HUES64 (cell line): ENCODE results near the gene SNRNP70.
A peak's percentile ranks its signal among the peaks of the same experiment; 100 is the strongest.
"Not testable (repeated sequence)": the region's sequence is repeated elsewhere in the genome, so short reads cannot be mapped to it uniquely, and the experiment has no call there.

Source experiments
- H3K27ac ChIP-seq: 2 replicates; pipeline ENCODE4 v1.7.0; 2013; ENCODE audit warnings: low read depth, low read length, inconsistent platforms
- H3K27me3 ChIP-seq: 2 replicates; pipeline ENCODE4 v1.6.1; 2013; ENCODE audit warnings: mild to moderate bottlenecking, low read length; ENCODE audit not compliant: insufficient read depth
- H3K36me3 ChIP-seq: 2 replicates; pipeline ENCODE4 v1.6.1; 2013; ENCODE audit warnings: mild to moderate bottlenecking, low read length; ENCODE audit not compliant: insufficient read depth
- H3K4me1 ChIP-seq: 2 replicates; pipeline ENCODE4 v1.6.1; 2013; ENCODE audit warnings: mild to moderate bottlenecking, low read length, moderate library complexity; ENCODE audit not compliant: insufficient read depth
- H3K4me3 ChIP-seq: 2 replicates; pipeline ENCODE4 v1.5.1; 2013; ENCODE audit warnings: mild to moderate bottlenecking, low read length, moderate library complexity
- H3K9ac ChIP-seq: 2 replicates; pipeline ENCODE4 v1.6.1; 2013; ENCODE audit warnings: mild to moderate bottlenecking, low read depth, low read length
- H3K9me3 ChIP-seq: 2 replicates; pipeline ENCODE4 v1.6.1; 2013; ENCODE audit warnings: low read depth, low read length; ENCODE audit not compliant: insufficient read depth
- WGBS: fragments of 150-250, 120-280 bp; methylation state at CpG from one replicate; pipeline ENCODE4 v1.1.7; 2013; ENCODE audit warnings: missing lambda C conversion rate; 5-methylcytosine and 5-hydroxymethylcytosine counted together

The SNRNP70 gene

DNA sequence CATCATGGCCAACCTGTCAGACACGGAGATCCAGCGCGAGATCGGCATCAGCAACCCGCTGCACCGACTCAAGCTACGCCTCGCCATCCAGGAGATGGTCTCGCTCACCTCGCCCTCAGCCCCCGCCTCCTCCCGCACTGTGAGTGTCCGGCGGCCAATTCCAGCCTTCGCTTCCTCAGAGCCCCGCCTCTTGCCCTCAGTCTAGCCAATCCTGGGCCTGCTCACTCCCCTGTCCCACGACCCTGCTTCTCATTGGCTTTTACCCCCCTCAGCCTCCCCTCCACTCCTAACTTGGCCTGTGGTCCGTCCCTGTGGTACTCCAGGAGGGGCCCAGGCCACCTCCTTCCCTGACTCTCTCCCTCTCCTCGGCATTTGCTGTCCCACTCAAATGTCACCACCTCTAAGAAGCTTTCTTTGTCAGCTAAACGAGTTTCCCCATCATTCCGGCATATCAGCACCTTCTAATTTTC, 57.6 kb downstream of the SNRNP70 start:
- WGBS: 3% methylated on average over 21 of the region's 21 CpGs
- no peak overlapping the region for H3K27ac ChIP-seq

DNA sequence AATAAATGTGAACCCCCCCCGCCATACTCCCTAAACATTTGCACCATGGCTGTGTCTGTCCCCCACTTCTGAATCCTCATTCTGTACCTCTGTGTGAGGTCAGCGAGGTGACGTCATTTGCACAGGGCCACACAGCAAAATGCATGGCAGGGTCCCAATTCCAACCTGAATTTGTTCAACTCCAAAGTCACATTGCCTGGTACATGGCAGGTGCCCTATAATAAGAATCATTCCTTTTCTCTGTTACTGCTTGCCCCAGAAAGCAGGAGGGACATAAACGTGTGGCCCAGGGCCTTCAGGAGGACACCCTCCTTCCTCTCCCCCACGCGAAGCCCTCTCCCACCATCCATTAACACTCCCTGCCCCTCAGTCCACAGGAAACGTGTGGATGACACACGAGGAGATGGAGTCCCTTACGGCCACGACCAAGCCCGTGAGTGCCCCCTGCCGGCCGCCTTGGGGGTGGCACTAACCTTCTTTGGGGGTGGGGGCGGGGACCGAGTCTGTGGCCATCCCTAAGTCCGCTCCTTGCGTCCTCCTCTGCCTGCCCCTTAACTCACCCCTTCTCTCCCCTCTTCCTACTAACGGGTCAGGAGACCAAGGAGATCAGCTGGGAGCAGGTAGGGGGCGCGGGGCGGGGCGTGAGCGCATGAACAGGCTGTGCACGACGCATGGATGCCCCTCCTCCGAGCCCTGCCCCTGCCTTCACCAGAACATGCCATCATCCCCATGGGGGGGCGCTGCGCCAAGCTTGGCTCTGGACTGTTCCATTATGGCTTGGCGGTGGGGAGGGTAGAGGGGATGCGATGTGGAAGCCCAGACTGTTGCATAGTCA, 60.5 kb downstream of the SNRNP70 start:
- WGBS: 8% methylated on average over 30 of the region's 30 CpGs
- Histone ChIP-seq H3K27me3 (no peaks in the 10 kb centered on the region), H3K27ac (peak overlapping the region; percentile 50; the same call in 1 of the 2 replicates), H3K4me1 (0 out of 2 replicates have a peak, but pooled peaks cover 7% of the 10 kb centered on the region), H3K9ac (peak overlapping the region; percentile 45; the same call in 1 of the 2 replicates), H3K36me3 (no peaks in the 10 kb centered on the region), H3K9me3 (no peaks in the 10 kb centered on the region), H3K4me3 (peak overlapping the region; percentile 55)

More for the DNA sequence above, 57.6 kb downstream of the SNRNP70 start:
- Histone ChIP-seq H3K9me3 (no peaks in the 10 kb centered on the region), H3K9ac (no peak overlapping the region; the same call in 1 of the 2 replicates), H3K36me3 (no peaks in the 10 kb centered on the region), H3K4me3 (peak overlapping the region; percentile 78), H3K27me3 (no peaks in the 10 kb centered on the region), H3K4me1 (0 out of 2 replicates have a peak, but pooled peaks cover 4% of the 10 kb centered on the region)

DNA sequence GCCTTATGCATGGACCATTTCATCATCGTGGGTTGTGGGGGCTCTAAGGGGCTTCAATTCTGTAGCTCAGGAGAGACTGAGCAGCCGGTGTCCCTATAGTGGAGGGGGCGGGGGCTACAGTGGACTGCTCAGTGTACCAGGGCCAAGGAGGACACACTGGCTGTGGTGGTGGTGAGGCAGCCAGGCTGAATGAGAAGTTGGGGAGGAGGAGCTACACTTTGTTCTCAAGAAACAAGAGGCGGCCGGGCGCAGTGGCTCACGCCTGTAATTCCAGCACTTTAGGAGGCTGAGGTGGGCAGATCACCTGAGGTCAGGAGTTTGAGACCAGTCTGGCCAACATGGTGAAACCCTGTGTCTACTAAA, 61.1 kb downstream of the SNRNP70 start:
- H3K9me3 ChIP-seq, H3K27me3 ChIP-seq, H3K36me3 ChIP-seq, H3K4me1 ChIP-seq: not testable (repeated sequence)
- H3K9ac ChIP-seq: peak overlapping the region; percentile 45; the same call in 1 of the 2 replicates
- peak overlapping the region; percentile 55 for H3K4me3 ChIP-seq
- WGBS: 16% methylated on average over 7 of the region's 7 CpGs
- H3K27ac ChIP-seq: peak overlapping the region; percentile 50; the same call in 1 of the 2 replicates

- peaks cover 8% of the 10 kb centered on the region for H3K27me3 ChIP-seq
- WGBS: 80% methylated on average over 11 of the region's 11 CpGs
- no peaks in the 10 kb centered on the region for H3K36me3 ChIP-seq
- H3K9ac ChIP-seq: no peak overlapping the region
- H3K9me3 ChIP-seq: no peaks in the 10 kb centered on the region
- H3K4me1 ChIP-seq: 0 out of 2 replicates have a peak, but pooled peaks cover 7% of the 10 kb centered on the region
- H3K27ac ChIP-seq: no peak overlapping the region
- H3K4me3 ChIP-seq: peak overlapping the region; percentile 91
Measured at GRCh38 chr19:49148044-49148682, 62.9 kb downstream of the SNRNP70 start.

GRCh38 chr19:49148784-49149651, 63.8 kb downstream of the SNRNP70 start:
- Histone ChIP-seq H3K9me3 (no peaks in the 10 kb centered on the region), H3K27me3 (peaks cover 17% of the 10 kb centered on the region), H3K4me1 (0 out of 2 replicates have a peak, but pooled peaks cover 7% of the 10 kb centered on the region), H3K36me3 (no peaks in the 10 kb centered on the region), H3K27ac (peak overlapping the region; percentile 85), H3K4me3 (peak overlapping the region; percentile 91), H3K9ac (peak overlapping the region; percentile 56)
- WGBS: 1% methylated on average over 49 of the region's 49 CpGs

DNA sequence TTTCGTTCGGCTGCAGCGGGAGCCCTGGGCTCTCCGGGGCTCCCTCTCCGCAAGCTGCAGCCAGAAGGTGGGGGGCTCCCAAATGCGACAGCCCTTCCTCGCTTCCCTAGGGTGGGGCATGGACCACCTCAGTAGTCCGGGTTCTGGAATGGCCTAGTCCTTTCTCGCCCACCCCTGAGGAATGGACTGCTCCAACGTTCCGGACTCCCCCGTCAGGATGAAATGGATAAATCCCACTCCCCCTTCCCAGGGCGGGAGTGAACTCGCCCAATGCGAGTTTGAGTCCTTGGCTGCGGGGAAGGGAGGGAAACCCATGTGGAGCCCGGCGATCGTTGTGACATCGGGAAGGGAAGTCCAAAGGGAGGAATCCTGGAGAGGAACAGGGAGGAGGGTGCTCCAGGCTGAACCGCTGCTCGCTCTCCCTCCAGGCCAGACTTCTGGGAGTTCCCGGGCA, 64.4 kb downstream of the SNRNP70 start:
- Histone ChIP-seq H3K9me3 (no peaks in the 10 kb centered on the region), H3K27me3 (peaks cover 17% of the 10 kb centered on the region), H3K36me3 (no peaks in the 10 kb centered on the region), H3K4me3 (peak overlapping the region; percentile 91), H3K4me1 (0 out of 2 replicates have a peak, but pooled peaks cover 7% of the 10 kb centered on the region), H3K9ac (peak overlapping the region; percentile 88), H3K27ac (peak overlapping the region; percentile 85)
- under 1% methylated on average over 23 of the region's 23 CpGs for WGBS

DNA sequence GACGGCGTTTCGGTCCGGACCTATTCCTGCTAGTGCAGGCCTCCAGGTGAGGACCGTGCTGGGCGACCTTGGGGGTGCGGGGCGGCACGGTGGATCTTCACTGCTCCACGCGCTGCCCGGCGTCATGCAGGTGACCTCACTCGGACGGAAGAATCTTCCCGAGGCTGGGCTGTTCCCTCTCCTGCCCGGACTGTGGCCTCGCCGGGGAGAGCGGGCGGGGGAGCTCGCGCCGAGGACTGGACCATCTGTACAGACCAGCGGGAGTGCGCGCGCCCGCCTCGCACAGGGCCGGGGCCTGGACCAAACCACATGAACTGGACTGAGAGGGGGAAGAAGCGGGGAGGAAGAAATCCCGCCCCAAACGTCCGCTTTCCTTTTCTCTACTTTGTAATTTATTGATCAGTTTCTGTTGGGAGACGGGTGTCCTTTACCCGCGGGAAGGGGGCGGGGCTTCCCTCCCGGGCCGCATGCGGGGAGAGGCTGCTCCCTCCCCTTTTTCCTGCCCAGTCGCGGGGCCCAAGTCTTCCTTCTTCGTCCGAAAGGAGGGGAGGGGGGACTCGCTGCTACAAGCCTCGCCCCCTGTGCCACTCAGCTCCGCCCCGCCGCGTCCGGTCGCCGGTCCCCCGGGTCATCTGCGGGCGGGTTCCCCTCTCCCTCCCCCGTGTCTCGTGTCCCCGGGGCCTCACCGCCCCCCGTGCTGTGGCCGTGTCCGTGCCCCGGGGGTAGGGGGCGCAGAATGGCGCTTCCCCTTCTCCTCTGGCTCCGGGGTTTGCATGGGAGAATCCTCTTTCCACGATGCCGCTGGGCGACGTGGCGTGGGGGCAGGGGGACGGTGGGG, 65.1 kb downstream of the SNRNP70 start:
- Histone ChIP-seq H3K9me3 (no peaks in the 10 kb centered on the region), H3K4me3 (peak overlapping the region; percentile 91), H3K27ac (peak overlapping the region; percentile 85), H3K4me1 (peaks cover 12% of the 10 kb centered on the region), H3K27me3 (peaks cover 17% of the 10 kb centered on the region), H3K9ac (peak overlapping the region; percentile 88), H3K36me3 (no peaks in the 10 kb centered on the region)
- under 1% methylated on average over 72 of the region's 75 CpGs for WGBS

GRCh38 chr19:49150944-49151243, 65.6 kb downstream of the SNRNP70 start:
- Histone ChIP-seq H3K36me3 (no peaks in the 10 kb centered on the region), H3K9ac (0 out of 2 replicates have a peak overlapping the region, but pooled peaks have one; percentile 88), H3K27me3 (peaks cover 17% of the 10 kb centered on the region), H3K27ac (no peak overlapping the region), H3K4me3 (peak overlapping the region; percentile 91), H3K9me3 (no peaks in the 10 kb centered on the region), H3K4me1 (peaks cover 17% of the 10 kb centered on the region)
- 20% methylated on average over 15 of the region's 16 CpGs for WGBS

- no peak overlapping the region; the same call in 1 of the 2 replicates for H3K27ac ChIP-seq
- no peaks in the 10 kb centered on the region for H3K9me3 ChIP-seq
- H3K36me3 ChIP-seq: no peaks in the 10 kb centered on the region
- peaks cover 21% of the 10 kb centered on the region for H3K4me1 ChIP-seq
- peaks cover 21% of the 10 kb centered on the region for H3K27me3 ChIP-seq
- H3K9ac ChIP-seq: no peak overlapping the region
- peak overlapping the region; percentile 91 for H3K4me3 ChIP-seq
- 13% methylated on average over 45 of the region's 45 CpGs for WGBS
Measured at GRCh38 chr19:49151267-49152118, 66.2 kb downstream of the SNRNP70 start.
